Liver (tissue), 9 donors: ENCODE data around the gene CLDN16. TPM values are rescaled to one million over a fixed set of nuclear protein-coding genes. Genes with fewer than 3 reads are reported as not detected.

Experiments
- DNase-seq: peaks from one replicate; pipeline ENCODE4 v3.0.0-alpha.2; 2017; ENCODE audit warnings: low spot score
- H3K27ac ChIP-seq, 2 donors: one replicate each; pipeline ENCODE4 v1.7.0; 2013; ENCODE audit warnings: inconsistent platforms in 2 of 2, low read length in 2 of 2, control low read depth in 1 of 2, low read depth in 1 of 2, mild to moderate bottlenecking in 1 of 2
- H3K27me3 ChIP-seq, 4 donors: one replicate each; pipeline versions ENCODE4 v1.6.1 to v1.7.0; 2013; ENCODE audit warnings: low read length in 3 of 4, inconsistent platforms in 1 of 4, mild to moderate bottlenecking in 1 of 4, moderate library complexity in 1 of 4; ENCODE audit not compliant: control insufficient read depth in 4 of 4, insufficient read depth in 4 of 4
- H3K36me3 ChIP-seq, 4 donors: one replicate each; pipeline versions ENCODE4 v1.6.1 to v1.7.0; 2013; ENCODE audit warnings: low read length in 3 of 4, mild to moderate bottlenecking in 3 of 4, low read depth in 1 of 4, moderate library complexity in 1 of 4; ENCODE audit not compliant: control insufficient read depth in 4 of 4, insufficient read depth in 3 of 4
- H3K4me1 ChIP-seq, 4 donors: one replicate each; pipeline versions ENCODE4 v1.6.1 to v1.7.0; 2013; ENCODE audit warnings: low read length in 3 of 4, mild to moderate bottlenecking in 3 of 4, moderate library complexity in 1 of 4; ENCODE audit not compliant: control insufficient read depth in 4 of 4, insufficient read depth in 4 of 4
- H3K4me3 ChIP-seq, 3 donors: one replicate each; pipeline versions ENCODE4 v1.6.1 to v1.7.0; 2013; ENCODE audit warnings: low read length in 3 of 3, control low read depth in 1 of 3, low read depth in 1 of 3, mild to moderate bottlenecking in 1 of 3
- H3K9ac ChIP-seq, 2 donors: one replicate each; pipeline ENCODE4 v1.7.0; 2013; ENCODE audit warnings: low read length in 2 of 2, mild to moderate bottlenecking in 2 of 2, moderate library complexity in 2 of 2, control low read depth in 1 of 2, low read depth in 1 of 2
- H3K9me3 ChIP-seq, 4 donors: one replicate each; pipeline versions ENCODE4 v1.6.1 to v1.7.0; 2013; ENCODE audit warnings: low read length in 3 of 4; ENCODE audit not compliant: control insufficient read depth in 4 of 4
- ATF3 ChIP-seq: IDR thresholded peaks from 2 replicates; pipeline ENCODE4 v1.6.1; 2016; ENCODE audit warnings: antibody characterized with exemption
- CTCF ChIP-seq: fragments of 150-350 bp; IDR thresholded peaks from 2 replicates; pipeline ENCODE4 v1.5.1; 2017; ENCODE audit warnings: improper control_type of control experiment, low read depth, low read length; ENCODE audit not compliant: missing input control
- EGR1 ChIP-seq, 2 donors: IDR thresholded peaks; 2 replicates each; pipeline ENCODE4 v1.6.1; 2016 to 2018; ENCODE audit warnings: antibody characterized with exemption in 2 of 2, low read depth in 2 of 2
- FOXA1 ChIP-seq: IDR thresholded peaks from 2 replicates; pipeline ENCODE4 v1.6.1; 2016; ENCODE audit warnings: antibody characterized with exemption
- FOXA2 ChIP-seq: IDR thresholded peaks from 2 replicates; pipeline ENCODE4 v1.6.1; 2016; ENCODE audit warnings: antibody characterized with exemption
- GABPA ChIP-seq, 2 donors: IDR thresholded peaks in 1 of 2; conservative IDR thresholded peaks in 1 of 2; 2 replicates each; pipeline ENCODE4 v1.6.1; 2016; ENCODE audit warnings: antibody characterized with exemption in 2 of 2, mild to moderate bottlenecking in 1 of 2, moderate library complexity in 1 of 2
- HNF4A ChIP-seq, 2 donors: conservative IDR thresholded peaks; 2 replicates each; pipeline ENCODE4 v1.6.1; 2016; ENCODE audit warnings: antibody characterized with exemption in 2 of 2, mild to moderate bottlenecking in 2 of 2
- HNF4G ChIP-seq: IDR thresholded peaks from 2 replicates; pipeline ENCODE4 v1.6.1; 2016; ENCODE audit warnings: antibody characterized with exemption
- JUND ChIP-seq, 2 donors: IDR thresholded peaks; 2 replicates each; pipeline ENCODE4 v1.6.1; 2016; ENCODE audit warnings: antibody characterized with exemption in 2 of 2
- MAX ChIP-seq: IDR thresholded peaks from 2 replicates; pipeline ENCODE4 v1.6.1; 2016; ENCODE audit warnings: antibody characterized with exemption
- NR2F2 ChIP-seq: IDR thresholded peaks from 2 replicates; pipeline ENCODE4 v1.6.1; 2016; ENCODE audit warnings: antibody characterized with exemption
- RAD21 ChIP-seq, 2 donors: IDR thresholded peaks; 2 replicates each; pipeline ENCODE4 v1.6.1; 2016; ENCODE audit warnings: antibody characterized with exemption in 2 of 2, mild to moderate bottlenecking in 2 of 2
- REST ChIP-seq: IDR thresholded peaks from 2 replicates; pipeline ENCODE4 v1.6.1; 2016; ENCODE audit warnings: antibody characterized with exemption, mild to moderate bottlenecking
- RXRA ChIP-seq, 2 donors: IDR thresholded peaks; 2 replicates each; pipeline ENCODE4 v1.6.1; 2017 to 2018; ENCODE audit warnings: antibody characterized with exemption in 2 of 2, mild to moderate bottlenecking in 1 of 2
- SP1 ChIP-seq: IDR thresholded peaks from 2 replicates; pipeline ENCODE4 v1.6.1; 2018; ENCODE audit warnings: antibody characterized with exemption, mild to moderate bottlenecking
- TAF1 ChIP-seq: conservative IDR thresholded peaks from 2 replicates; pipeline ENCODE4 v1.6.1; 2016; ENCODE audit warnings: antibody characterized with exemption, mild to moderate bottlenecking
- YY1 ChIP-seq: IDR thresholded peaks from 2 replicates; pipeline ENCODE4 v1.6.1; 2016; ENCODE audit warnings: antibody characterized with exemption, mild to moderate bottlenecking
- ZBTB33 ChIP-seq: IDR thresholded peaks from 2 replicates; pipeline ENCODE4 v1.6.1; 2016; ENCODE audit warnings: antibody characterized with exemption
- WGBS: extraction: QIAGEN DNeasy Blood & Tissue Kit; methylation state at CpG from one replicate; pipeline ENCODE4 v1.1.7; 2013; 5-methylcytosine and 5-hydroxymethylcytosine counted together
- polyA plus RNA-seq, 2 donors: library from polyadenylated mRNA; stranded (reverse) in 1 of 2; unstranded in 1 of 2; fragments of 200-250 nt in 1 of 2; fragments of >200 nt in 1 of 2; fragmentation: Nextera tagmentation in 1 of 2; extraction: Ambion mirVana in 1 of 2; gene quantifications; one replicate each; pipeline versions ENCODE4 v1.2.1 to v1.2.3, GENCODE V29; 2013 to 2015
- total RNA-seq, 2 donors: library from RNA; depleted of rRNA; stranded (reverse); fragments of >200 nt; gene quantifications; one replicate each; pipeline ENCODE4 v1.2.3, GENCODE V29; 2014
- donor health status: healthy.
- donor health status: healthy.
- donor health status: healthy.
- donor health status: healthy.
- donor health status: healthy.

Gene CLDN16
- total and polyA plus RNA-seq, 4 donors: 0.22 to 0.89 (median 0.70) TPM

- H3K9ac ChIP-seq: no peak overlapping the region
- no peak for TF ChIP-seq CTCF
- TF ChIP-seq RXRA (IDR thresholded peaks at IDR 0.05): no peak
- no peak for TF ChIP-seq HNF4G
- TF ChIP-seq ZBTB33: no peak
- TF ChIP-seq NR2F2: no peak
- TF ChIP-seq SP1: no peak
- TF ChIP-seq RAD21 (IDR thresholded peaks at IDR 0.05): no peak
- no peak for TF ChIP-seq MAX
- no peak for TF ChIP-seq EGR1 (IDR thresholded peaks at IDR 0.05; ENCODE audit: low read depth in 2 of 2)
- TF ChIP-seq GABPA (IDR thresholded peaks at IDR 0.05 in 1 of 2, conservative IDR thresholded peaks at IDR 0.05 in 1 of 2): no peak
- TF ChIP-seq FOXA2: no peak
- no peak for TF ChIP-seq FOXA1
- no peak for TF ChIP-seq HNF4A (conservative IDR thresholded peaks at IDR 0.05)
- TF ChIP-seq JUND (IDR thresholded peaks at IDR 0.05): no peak
- no peak overlapping the region for H3K4me3 ChIP-seq
- no peak overlapping the region for H3K27ac ChIP-seq
- no peak for DNase-seq
- no peaks in the 10 kb centered on the region for H3K9me3 ChIP-seq
- no peaks in the 10 kb centered on the region for H3K36me3 ChIP-seq
- H3K4me1 ChIP-seq: peaks cover 5 to 30% (median 15%) of the 10 kb centered on the region in 4 donors
- 90% methylated on average over 2 of the region's 2 CpGs for WGBS
- no peaks in the 10 kb centered on the region for H3K27me3 ChIP-seq
Observed at GRCh38 chr3:190340071-190340470, 47.9 kb upstream of the CLDN16 start.

- WGBS: 8% methylated on average over 4 of the region's 4 CpGs
- Histone ChIP-seq H3K27ac (peak overlapping the region; percentile 87 to 90), H3K4me3 (peak overlapping the region; percentile 16 to 35 (median 23)), H3K27me3 (no peaks in the 10 kb centered on the region), H3K4me1 (peaks cover 0 to 11% (median 5%) of the 10 kb centered on the region in 4 donors), H3K9me3 (no peaks in the 10 kb centered on the region), H3K9ac (peak overlapping the region; percentile 53 to 76), H3K36me3 (no peaks in the 10 kb centered on the region)
- DNase-seq: no peak
- TF ChIP-seq GABPA (IDR thresholded peaks at IDR 0.05 in 1 of 2, conservative IDR thresholded peaks at IDR 0.05 in 1 of 2) (no peak), RXRA (IDR thresholded peaks at IDR 0.05) (peak; percentile 56 to 74), REST (peak; percentile 80), MAX (peak; percentile 22), CTCF (no peak), FOXA2 (peak; percentile 56), YY1 (peak; percentile 73), JUND (IDR thresholded peaks at IDR 0.05) (peak; percentile 51 to 58), NR2F2 (no peak), HNF4G (no peak), SP1 (peak; percentile 75), EGR1 (IDR thresholded peaks at IDR 0.05; ENCODE audit: low read depth in 2 of 2) (no peak), FOXA1 (peak; percentile 36), ATF3 (peak; percentile 20), HNF4A (conservative IDR thresholded peaks at IDR 0.05) (peak; percentile 71 to 78), TAF1 (peak; percentile 6), RAD21 (IDR thresholded peaks at IDR 0.05) (peak; percentile 4 to 25)
Observed at GRCh38 chr3:190345027-190345821, 42.7 kb upstream of the CLDN16 start.
